Dedifferentiated amniotic fluid mesenchymal stem cell (primary cell): Measurements from ENCODE around the gene PRKAR1B.
A peak's percentile ranks its signal among the peaks of the same experiment; 100 is the strongest.

ENCODE experiments used
- DNase-seq: peaks from one replicate; pipeline ENCODE4 v3.0.0-alpha.2; 2016; ENCODE audit errors: extremely low spot score

The PRKAR1B gene

GRCh38 chr7:589781-590575, 137.1 kb downstream of the PRKAR1B start:
- no peak for DNase-seq

GRCh38 chr7:587767-588166, 139.3 kb downstream of the PRKAR1B start:
- DNase-seq: peak; percentile 45

GRCh38 chr7:586494-586893, 140.6 kb downstream of the PRKAR1B start:
- DNase-seq: no peak

- DNase-seq: no peak
These were observed 141.2 kb downstream of the PRKAR1B start for GRCh38 chr7:585873-586272.

- DNase-seq: no peak
These were observed 141.8 kb downstream of the PRKAR1B start for GRCh38 chr7:585229-585711.

- DNase-seq: no peak
These were observed 142.3 kb downstream of the PRKAR1B start for GRCh38 chr7:584820-585219.

GRCh38 chr7:584122-584465, 143.0 kb downstream of the PRKAR1B start:
- no peak for DNase-seq

- DNase-seq: no peak
These were observed 143.5 kb downstream of the PRKAR1B start for GRCh38 chr7:583410-584121.

- DNase-seq: no peak
These were observed 144.2 kb downstream of the PRKAR1B start for GRCh38 chr7:582931-583330.

- no peak for DNase-seq
These were observed 144.8 kb downstream of the PRKAR1B start for GRCh38 chr7:582081-582835.

- no peak for DNase-seq
These were observed 148.7 kb downstream of the PRKAR1B start for GRCh38 chr7:578386-578785.

- DNase-seq: no peak
These were observed 149.2 kb downstream of the PRKAR1B start for GRCh38 chr7:577741-578370.

GRCh38 chr7:577278-577665, 149.8 kb downstream of the PRKAR1B start:
- DNase-seq: no peak

GRCh38 chr7:576524-577277, 150.4 kb downstream of the PRKAR1B start:
- no peak for DNase-seq

GRCh38 chr7:575425-576366, 151.4 kb downstream of the PRKAR1B start:
- no peak for DNase-seq

- DNase-seq: no peak
These were observed 152.3 kb downstream of the PRKAR1B start for GRCh38 chr7:574661-575395.

GRCh38 chr7:573933-574381, 153.1 kb downstream of the PRKAR1B start:
- no peak for DNase-seq

GRCh38 chr7:573269-573932, 153.7 kb downstream of the PRKAR1B start:
- no peak for DNase-seq
